ENCODE data around the gene ADK.

DNA sequence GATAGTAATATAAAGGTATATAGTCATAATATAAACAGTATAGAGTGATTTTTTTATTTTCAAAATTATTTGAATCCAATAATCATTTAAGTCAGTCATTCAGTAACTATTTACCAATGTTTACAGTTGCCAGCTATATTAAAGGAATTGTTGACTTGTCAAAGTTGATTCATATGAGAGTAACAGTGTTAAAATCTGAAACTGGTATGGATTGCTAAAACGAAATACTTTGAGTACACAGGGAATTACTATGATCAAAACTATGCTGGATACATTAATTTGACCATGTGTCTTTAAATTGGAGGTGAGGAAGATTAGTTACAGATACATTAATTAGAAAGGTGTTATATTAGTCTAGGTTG lies 282.6 kb downstream of the ADK start:
- TF ChIP-seq, protein P1, sequence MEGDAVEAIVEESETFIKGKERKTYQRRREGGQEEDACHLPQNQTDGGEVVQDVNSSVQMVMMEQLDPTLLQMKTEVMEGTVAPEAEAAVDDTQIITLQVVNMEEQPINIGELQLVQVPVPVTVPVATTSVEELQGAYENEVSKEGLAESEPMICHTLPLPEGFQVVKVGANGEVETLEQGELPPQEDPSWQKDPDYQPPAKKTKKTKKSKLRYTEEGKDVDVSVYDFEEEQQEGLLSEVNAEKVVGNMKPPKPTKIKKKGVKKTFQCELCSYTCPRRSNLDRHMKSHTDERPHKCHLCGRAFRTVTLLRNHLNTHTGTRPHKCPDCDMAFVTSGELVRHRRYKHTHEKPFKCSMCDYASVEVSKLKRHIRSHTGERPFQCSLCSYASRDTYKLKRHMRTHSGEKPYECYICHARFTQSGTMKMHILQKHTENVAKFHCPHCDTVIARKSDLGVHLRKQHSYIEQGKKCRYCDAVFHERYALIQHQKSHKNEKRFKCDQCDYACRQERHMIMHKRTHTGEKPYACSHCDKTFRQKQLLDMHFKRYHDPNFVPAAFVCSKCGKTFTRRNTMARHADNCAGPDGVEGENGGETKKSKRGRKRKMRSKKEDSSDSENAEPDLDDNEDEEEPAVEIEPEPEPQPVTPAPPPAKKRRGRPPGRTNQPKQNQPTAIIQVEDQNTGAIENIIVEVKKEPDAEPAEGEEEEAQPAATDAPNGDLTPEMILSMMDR (conservative IDR thresholded peaks at IDR 0.05 in 1 of 2, IDR thresholded peaks at IDR 0.05 in 1 of 2; ENCODE audit: low read depth in 1 of 2, low read length in 2 of 2), result no peak
- no peak for TF ChIP-seq EZH2 (IDR thresholded peaks at IDR 0.05; ENCODE audit: low read length, missing control alignments)

Measured in fibroblast of lung (primary cell).